Liver (tissue), 9 donors: ENCODE results near the gene RPTOR. TPM values are rescaled to one million over a fixed set of nuclear protein-coding genes. Genes with fewer than 3 reads are reported as not detected.

Source experiments
- DNase-seq: peaks from one replicate; pipeline ENCODE4 v3.0.0-alpha.2; 2017; ENCODE audit warnings: low spot score
- H3K27ac ChIP-seq, 2 donors: one replicate each; pipeline ENCODE4 v1.7.0; 2013; ENCODE audit warnings: inconsistent platforms in 2 of 2, low read length in 2 of 2, control low read depth in 1 of 2, low read depth in 1 of 2, mild to moderate bottlenecking in 1 of 2
- H3K27me3 ChIP-seq, 4 donors: one replicate each; pipeline versions ENCODE4 v1.6.1 to v1.7.0; 2013; ENCODE audit warnings: low read length in 3 of 4, inconsistent platforms in 1 of 4, mild to moderate bottlenecking in 1 of 4, moderate library complexity in 1 of 4; ENCODE audit not compliant: control insufficient read depth in 4 of 4, insufficient read depth in 4 of 4
- H3K36me3 ChIP-seq, 4 donors: one replicate each; pipeline versions ENCODE4 v1.6.1 to v1.7.0; 2013; ENCODE audit warnings: low read length in 3 of 4, mild to moderate bottlenecking in 3 of 4, low read depth in 1 of 4, moderate library complexity in 1 of 4; ENCODE audit not compliant: control insufficient read depth in 4 of 4, insufficient read depth in 3 of 4
- H3K4me1 ChIP-seq, 4 donors: one replicate each; pipeline versions ENCODE4 v1.6.1 to v1.7.0; 2013; ENCODE audit warnings: low read length in 3 of 4, mild to moderate bottlenecking in 3 of 4, moderate library complexity in 1 of 4; ENCODE audit not compliant: control insufficient read depth in 4 of 4, insufficient read depth in 4 of 4
- H3K4me3 ChIP-seq, 3 donors: one replicate each; pipeline versions ENCODE4 v1.6.1 to v1.7.0; 2013; ENCODE audit warnings: low read length in 3 of 3, control low read depth in 1 of 3, low read depth in 1 of 3, mild to moderate bottlenecking in 1 of 3
- H3K9ac ChIP-seq, 2 donors: one replicate each; pipeline ENCODE4 v1.7.0; 2013; ENCODE audit warnings: low read length in 2 of 2, mild to moderate bottlenecking in 2 of 2, moderate library complexity in 2 of 2, control low read depth in 1 of 2, low read depth in 1 of 2
- H3K9me3 ChIP-seq, 4 donors: one replicate each; pipeline versions ENCODE4 v1.6.1 to v1.7.0; 2013; ENCODE audit warnings: low read length in 3 of 4; ENCODE audit not compliant: control insufficient read depth in 4 of 4
- ATF3 ChIP-seq: IDR thresholded peaks from 2 replicates; pipeline ENCODE4 v1.6.1; 2016; ENCODE audit warnings: antibody characterized with exemption
- CTCF ChIP-seq: fragments of 150-350 bp; IDR thresholded peaks from 2 replicates; pipeline ENCODE4 v1.5.1; 2017; ENCODE audit warnings: improper control_type of control experiment, low read depth, low read length; ENCODE audit not compliant: missing input control
- EGR1 ChIP-seq, 2 donors: IDR thresholded peaks; 2 replicates each; pipeline ENCODE4 v1.6.1; 2016 to 2018; ENCODE audit warnings: antibody characterized with exemption in 2 of 2, low read depth in 2 of 2
- FOXA1 ChIP-seq: IDR thresholded peaks from 2 replicates; pipeline ENCODE4 v1.6.1; 2016; ENCODE audit warnings: antibody characterized with exemption
- FOXA2 ChIP-seq: IDR thresholded peaks from 2 replicates; pipeline ENCODE4 v1.6.1; 2016; ENCODE audit warnings: antibody characterized with exemption
- GABPA ChIP-seq, 2 donors: IDR thresholded peaks in 1 of 2; conservative IDR thresholded peaks in 1 of 2; 2 replicates each; pipeline ENCODE4 v1.6.1; 2016; ENCODE audit warnings: antibody characterized with exemption in 2 of 2, mild to moderate bottlenecking in 1 of 2, moderate library complexity in 1 of 2
- HNF4G ChIP-seq: IDR thresholded peaks from 2 replicates; pipeline ENCODE4 v1.6.1; 2016; ENCODE audit warnings: antibody characterized with exemption
- JUND ChIP-seq, 2 donors: IDR thresholded peaks; 2 replicates each; pipeline ENCODE4 v1.6.1; 2016; ENCODE audit warnings: antibody characterized with exemption in 2 of 2
- MAX ChIP-seq: IDR thresholded peaks from 2 replicates; pipeline ENCODE4 v1.6.1; 2016; ENCODE audit warnings: antibody characterized with exemption
- NR2F2 ChIP-seq: IDR thresholded peaks from 2 replicates; pipeline ENCODE4 v1.6.1; 2016; ENCODE audit warnings: antibody characterized with exemption
- RAD21 ChIP-seq, 2 donors: IDR thresholded peaks; 2 replicates each; pipeline ENCODE4 v1.6.1; 2016; ENCODE audit warnings: antibody characterized with exemption in 2 of 2, mild to moderate bottlenecking in 2 of 2
- REST ChIP-seq: IDR thresholded peaks from 2 replicates; pipeline ENCODE4 v1.6.1; 2016; ENCODE audit warnings: antibody characterized with exemption, mild to moderate bottlenecking
- RXRA ChIP-seq, 2 donors: IDR thresholded peaks; 2 replicates each; pipeline ENCODE4 v1.6.1; 2017 to 2018; ENCODE audit warnings: antibody characterized with exemption in 2 of 2, mild to moderate bottlenecking in 1 of 2
- TAF1 ChIP-seq: conservative IDR thresholded peaks from 2 replicates; pipeline ENCODE4 v1.6.1; 2016; ENCODE audit warnings: antibody characterized with exemption, mild to moderate bottlenecking
- ZBTB33 ChIP-seq: IDR thresholded peaks from 2 replicates; pipeline ENCODE4 v1.6.1; 2016; ENCODE audit warnings: antibody characterized with exemption
- WGBS: extraction: QIAGEN DNeasy Blood & Tissue Kit; methylation state at CpG from one replicate; pipeline ENCODE4 v1.1.7; 2013; 5-methylcytosine and 5-hydroxymethylcytosine counted together
- polyA plus RNA-seq, 2 donors: library from polyadenylated mRNA; stranded (reverse) in 1 of 2; unstranded in 1 of 2; fragments of 200-250 nt in 1 of 2; fragments of >200 nt in 1 of 2; fragmentation: Nextera tagmentation in 1 of 2; extraction: Ambion mirVana in 1 of 2; gene quantifications; one replicate each; pipeline versions ENCODE4 v1.2.1 to v1.2.3, GENCODE V29; 2013 to 2015
- total RNA-seq, 2 donors: library from RNA; depleted of rRNA; stranded (reverse); fragments of >200 nt; gene quantifications; one replicate each; pipeline ENCODE4 v1.2.3, GENCODE V29; 2014
- donor health status: healthy.
- donor health status: healthy.
- donor health status: healthy.
- donor health status: healthy.
- donor health status: healthy.

The RPTOR gene
- total and polyA plus RNA-seq, 4 donors: 4.8 to 25.4 (median 11.6) TPM

GRCh38 chr17:81011951-81012350 is 467.3 kb downstream of the RPTOR start:
- TF ChIP-seq JUND (IDR thresholded peaks at IDR 0.05) (no peak), ZBTB33 (no peak), FOXA1 (no peak), REST (no peak), ATF3 (no peak), EGR1 (IDR thresholded peaks at IDR 0.05; ENCODE audit: low read depth in 2 of 2) (no peak), TAF1 (no peak), NR2F2 (no peak), GABPA (IDR thresholded peaks at IDR 0.05 in 1 of 2, conservative IDR thresholded peaks at IDR 0.05 in 1 of 2) (no peak), CTCF (no peak)
- Histone ChIP-seq H3K27me3 (no peaks in the 10 kb centered on the region), H3K27ac (no peak overlapping the region), H3K9me3 (no peaks in the 10 kb centered on the region), H3K36me3 (no peaks in the 10 kb centered on the region), H3K4me1 (peaks cover 0 to 6% (median 4%) of the 10 kb centered on the region in 4 donors), H3K4me3 (no peak overlapping the region), H3K9ac (no peak overlapping the region)
- 83% methylated on average over 3 of the region's 3 CpGs for WGBS
- no peak for DNase-seq

- Histone ChIP-seq H3K36me3 (no peaks in the 10 kb centered on the region), H3K27ac (no peak overlapping the region), H3K4me3 (no peak overlapping the region), H3K9ac (no peak overlapping the region), H3K9me3 (no peaks in the 10 kb centered on the region), H3K4me1 (peaks cover 0 to 6% (median 4%) of the 10 kb centered on the region in 4 donors), H3K27me3 (no peaks in the 10 kb centered on the region)
- no peak for DNase-seq
- 87% methylated on average over 13 of the region's 13 CpGs for WGBS
- TF ChIP-seq ATF3 (no peak), REST (no peak), FOXA1 (no peak), RAD21 (IDR thresholded peaks at IDR 0.05) (no peak), RXRA (IDR thresholded peaks at IDR 0.05) (no peak), EGR1 (IDR thresholded peaks at IDR 0.05; ENCODE audit: low read depth in 2 of 2) (no peak), MAX (no peak), FOXA2 (no peak), ZBTB33 (no peak), NR2F2 (no peak), JUND (IDR thresholded peaks at IDR 0.05) (no peak), HNF4G (no peak), GABPA (IDR thresholded peaks at IDR 0.05 in 1 of 2, conservative IDR thresholded peaks at IDR 0.05 in 1 of 2) (no peak)
Observed at GRCh38 chr17:81012574-81013447, 468.2 kb downstream of the RPTOR start.
